GM12892 (cell line): ENCODE measurements around the gene AKAP17A.

Experiments used
- POLR2A ChIP-seq: IDR thresholded peaks from 2 replicates; pipeline ENCODE4 v1.6.1; 2011; ENCODE audit warnings: low read depth, low read length, control low read depth
- POLR2AphosphoS5 ChIP-seq: IDR thresholded peaks from 2 replicates; pipeline ENCODE4 v1.6.1; 2011; ENCODE audit warnings: low read depth, low read length, control low read depth
- TAF1 ChIP-seq: IDR thresholded peaks from 2 replicates; pipeline ENCODE4 v1.6.1; 2011; ENCODE audit warnings: low read depth, mild to moderate bottlenecking, control low read depth, low read length, borderline replicate concordance

GRCh38 chrX:1582686-1583437 lies 8.5 kb upstream of the AKAP17A start:
- TF ChIP-seq POLR2A (no peak), TAF1 (no peak), POLR2AphosphoS5 (no peak)
